DMS79 (cell line): ENCODE measurements around the gene PNCK.

ENCODE experiments used
- DNase-seq: peaks from one replicate; lab custom pipeline; 2025; lab: John Stamatoyannopoulos, UW

The PNCK gene

GRCh38 chrX:153640736-153641575 is 32.7 kb downstream of the PNCK start:
- no peak for DNase-seq

- no peak for DNase-seq
Measured at GRCh38 chrX:153640045-153640686, 33.4 kb downstream of the PNCK start.

- DNase-seq = no peak
Measured at GRCh38 chrX:153639177-153640044, 34.2 kb downstream of the PNCK start.

- DNase-seq = no peak
Measured at GRCh38 chrX:153638436-153639176, 35.0 kb downstream of the PNCK start.

GRCh38 chrX:153638041-153638371 is 35.6 kb downstream of the PNCK start:
- DNase-seq = no peak

GRCh38 chrX:153637121-153638040 is 36.2 kb downstream of the PNCK start:
- no peak for DNase-seq

GRCh38 chrX:153636716-153637115 is 36.9 kb downstream of the PNCK start:
- DNase-seq = no peak

- DNase-seq = no peak
Measured at GRCh38 chrX:153635788-153636668, 37.6 kb downstream of the PNCK start.

- no peak for DNase-seq
Measured at GRCh38 chrX:153635388-153635787, 38.2 kb downstream of the PNCK start.

GRCh38 chrX:153634832-153635231 is 38.8 kb downstream of the PNCK start:
- no peak for DNase-seq

GRCh38 chrX:153634236-153634635 is 39.4 kb downstream of the PNCK start:
- no peak for DNase-seq

- no peak for DNase-seq
Measured at GRCh38 chrX:153633607-153634180, 39.9 kb downstream of the PNCK start.

- DNase-seq = no peak
Measured at GRCh38 chrX:153633048-153633447, 40.6 kb downstream of the PNCK start.

- no peak for DNase-seq
Measured at GRCh38 chrX:153632595-153632946, 41.0 kb downstream of the PNCK start.

- DNase-seq = no peak
Measured at GRCh38 chrX:153631907-153632594, 41.6 kb downstream of the PNCK start.

- no peak for DNase-seq
Measured at GRCh38 chrX:153631346-153631745, 42.3 kb downstream of the PNCK start.

- no peak for DNase-seq
Measured at GRCh38 chrX:153628665-153629064, 44.9 kb downstream of the PNCK start.

GRCh38 chrX:153628129-153628528 is 45.5 kb downstream of the PNCK start:
- peak; percentile 41 for DNase-seq

GRCh38 chrX:153627675-153628111 is 45.9 kb downstream of the PNCK start:
- no peak for DNase-seq
